A673 (cell line): Measurements from ENCODE around the gene IGLON5.

Experiments used
- EZH2 ChIP-seq: fragments of 200-600 bp; sonication (generic); IDR thresholded peaks from 2 replicates; pipeline ENCODE4 v1.6.1; 2017; ENCODE audit warnings: borderline replicate concordance, low read depth, mild to moderate bottlenecking, mixed read lengths, antibody characterized with exemption, low read length; ENCODE audit not compliant: poor library complexity, severe bottlenecking
- TF ChIP-seq, protein P1 (sequence below): fragments of 300-800, 200-600 bp; sonication (generic); conservative IDR thresholded peaks from 2 replicates; pipeline ENCODE4 v1.5.1; 2017; ENCODE audit warnings: low read depth, mild to moderate bottlenecking, antibody characterized with exemption, low read length, moderate library complexity, mixed read lengths

DNA sequence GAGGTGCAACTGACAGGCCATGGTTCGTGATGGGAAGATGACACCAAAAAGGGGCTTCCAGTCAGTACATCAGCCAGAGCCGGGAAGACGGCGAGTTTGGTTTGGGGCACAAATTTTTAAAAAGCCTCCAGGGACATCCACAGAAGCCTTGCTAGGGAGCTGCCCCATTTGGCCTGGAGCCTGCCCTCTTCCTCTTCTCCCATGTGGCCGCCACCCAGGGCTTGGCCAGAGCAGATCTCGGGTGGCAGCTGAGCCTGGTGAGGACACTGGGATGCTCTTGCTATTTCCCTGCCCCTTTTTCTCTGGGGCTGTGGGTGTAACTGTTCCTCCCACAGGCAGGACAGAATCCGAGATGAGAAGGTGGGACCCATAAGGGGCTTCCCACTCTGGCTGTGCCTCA lies 46.5 kb downstream of the IGLON5 start:
- TF ChIP-seq, protein P1, sequence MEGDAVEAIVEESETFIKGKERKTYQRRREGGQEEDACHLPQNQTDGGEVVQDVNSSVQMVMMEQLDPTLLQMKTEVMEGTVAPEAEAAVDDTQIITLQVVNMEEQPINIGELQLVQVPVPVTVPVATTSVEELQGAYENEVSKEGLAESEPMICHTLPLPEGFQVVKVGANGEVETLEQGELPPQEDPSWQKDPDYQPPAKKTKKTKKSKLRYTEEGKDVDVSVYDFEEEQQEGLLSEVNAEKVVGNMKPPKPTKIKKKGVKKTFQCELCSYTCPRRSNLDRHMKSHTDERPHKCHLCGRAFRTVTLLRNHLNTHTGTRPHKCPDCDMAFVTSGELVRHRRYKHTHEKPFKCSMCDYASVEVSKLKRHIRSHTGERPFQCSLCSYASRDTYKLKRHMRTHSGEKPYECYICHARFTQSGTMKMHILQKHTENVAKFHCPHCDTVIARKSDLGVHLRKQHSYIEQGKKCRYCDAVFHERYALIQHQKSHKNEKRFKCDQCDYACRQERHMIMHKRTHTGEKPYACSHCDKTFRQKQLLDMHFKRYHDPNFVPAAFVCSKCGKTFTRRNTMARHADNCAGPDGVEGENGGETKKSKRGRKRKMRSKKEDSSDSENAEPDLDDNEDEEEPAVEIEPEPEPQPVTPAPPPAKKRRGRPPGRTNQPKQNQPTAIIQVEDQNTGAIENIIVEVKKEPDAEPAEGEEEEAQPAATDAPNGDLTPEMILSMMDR, result no peak
- no peak for TF ChIP-seq EZH2
